Measurements from ENCODE around the gene SEPTIN1.

SEPTIN1 gene

DNA sequence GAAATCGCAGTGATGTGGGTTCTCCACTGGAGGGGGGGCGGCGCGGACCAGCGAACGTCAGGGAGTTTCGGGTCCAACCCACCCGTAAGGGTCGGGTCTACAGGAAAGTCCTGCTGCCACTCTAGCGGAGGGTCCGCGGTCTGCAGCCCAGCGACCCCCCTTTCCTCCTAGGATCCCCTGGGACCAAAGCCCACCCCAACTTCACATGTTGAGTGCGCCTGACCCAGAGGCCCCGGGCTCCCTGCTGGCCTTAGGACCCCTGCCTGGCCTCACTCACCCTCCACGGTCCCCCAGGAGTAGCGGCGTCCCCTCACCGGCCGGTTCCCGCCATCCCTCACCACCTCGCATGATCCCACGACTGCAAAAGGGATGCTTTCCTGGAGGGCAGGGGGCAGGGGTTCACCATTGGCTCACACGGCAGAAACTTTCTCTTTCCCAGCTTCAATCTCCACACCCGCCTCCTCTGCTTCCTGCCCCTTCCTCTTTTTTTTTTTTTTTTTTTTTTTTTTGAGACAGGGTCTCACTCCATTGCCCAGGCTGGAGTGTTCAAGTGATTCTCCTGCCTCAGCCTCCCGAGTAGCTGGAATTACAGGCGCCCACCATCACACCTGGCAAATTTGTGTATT lies 3.1 kb downstream of the SEPTIN1 start:
- no peak for DNase-seq (ENCODE audit: low read depth, low spot score)
- peak overlapping the region; percentile 69 for H3K4me3 ChIP-seq (ENCODE audit: low read length)

DNA sequence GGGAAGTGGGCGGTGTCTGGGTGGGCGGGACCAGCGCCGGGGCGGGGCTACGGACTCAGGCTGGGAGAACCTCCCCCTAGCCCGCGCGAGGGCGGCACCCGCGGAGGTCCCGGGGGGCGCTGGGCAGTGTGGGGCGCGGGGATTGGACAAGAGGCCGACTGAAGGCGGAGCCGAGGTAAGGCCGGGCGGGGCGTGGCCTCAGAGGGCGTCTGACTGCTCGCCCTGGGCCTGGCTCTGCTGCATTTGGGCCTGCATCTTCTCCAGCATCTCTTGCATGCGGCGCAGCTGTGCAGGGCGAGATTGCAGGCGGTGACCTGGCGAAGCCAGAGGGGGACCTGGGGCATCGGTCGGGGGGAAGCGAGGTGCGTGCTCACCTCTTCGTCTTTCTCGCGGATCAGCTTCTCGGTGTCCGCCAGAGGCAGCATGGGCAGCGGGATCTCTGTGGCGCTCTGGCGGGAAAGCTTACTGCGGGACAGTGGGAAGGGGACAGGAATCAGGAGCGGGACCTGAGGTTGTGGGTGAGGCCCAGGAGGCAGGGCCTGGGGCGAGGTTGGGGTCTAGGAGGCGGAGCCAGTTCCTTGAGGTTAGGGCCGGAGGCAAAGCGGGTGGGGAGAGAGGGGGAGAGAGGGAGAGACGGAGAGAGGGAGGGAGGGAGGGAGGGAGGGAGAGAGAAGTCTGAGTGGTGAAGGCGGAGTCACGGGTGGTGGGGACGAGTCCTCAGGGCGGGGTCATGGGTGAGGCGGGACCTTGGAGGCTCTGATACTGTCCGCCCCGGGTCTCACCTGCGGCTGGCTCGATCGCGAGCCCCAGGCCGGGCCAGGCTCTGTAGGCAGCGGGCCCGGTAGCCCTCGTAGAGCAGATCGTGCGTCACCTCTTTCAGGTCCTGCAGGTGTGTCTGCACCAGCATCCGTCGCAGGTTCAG lies 3.9 kb downstream of the SEPTIN1 start:
- peak; percentile 95 for DNase-seq (ENCODE audit: low read depth, low spot score)
- H3K4me3 ChIP-seq (ENCODE audit: low read length), result peak overlapping the region; percentile 69

DNA sequence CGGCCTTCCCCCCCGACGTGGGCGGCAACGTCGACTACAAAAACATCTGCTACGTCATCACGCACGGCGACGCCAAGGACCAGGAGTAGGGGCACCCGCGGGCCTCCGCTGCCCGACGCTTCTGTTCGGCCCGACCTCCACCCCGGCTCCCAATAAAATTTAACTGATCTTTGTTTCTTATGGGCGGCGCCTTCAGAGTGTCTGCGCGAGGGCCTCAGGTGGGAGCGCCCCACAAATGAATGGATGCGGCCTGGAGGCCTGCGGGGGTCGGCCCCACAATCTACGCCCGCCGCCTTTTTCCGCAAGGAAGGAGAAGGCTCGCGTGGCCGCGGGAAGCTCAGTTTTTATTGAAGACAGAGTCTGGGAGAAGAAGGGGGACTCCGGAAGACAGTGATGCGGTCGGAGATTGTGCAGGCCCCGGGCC lies 4.5 kb downstream of the SEPTIN1 start:
- DNase-seq (ENCODE audit: low read depth, low spot score), result peak; percentile 88
- peak overlapping the region; percentile 69 for H3K4me3 ChIP-seq (ENCODE audit: low read length)

DNA sequence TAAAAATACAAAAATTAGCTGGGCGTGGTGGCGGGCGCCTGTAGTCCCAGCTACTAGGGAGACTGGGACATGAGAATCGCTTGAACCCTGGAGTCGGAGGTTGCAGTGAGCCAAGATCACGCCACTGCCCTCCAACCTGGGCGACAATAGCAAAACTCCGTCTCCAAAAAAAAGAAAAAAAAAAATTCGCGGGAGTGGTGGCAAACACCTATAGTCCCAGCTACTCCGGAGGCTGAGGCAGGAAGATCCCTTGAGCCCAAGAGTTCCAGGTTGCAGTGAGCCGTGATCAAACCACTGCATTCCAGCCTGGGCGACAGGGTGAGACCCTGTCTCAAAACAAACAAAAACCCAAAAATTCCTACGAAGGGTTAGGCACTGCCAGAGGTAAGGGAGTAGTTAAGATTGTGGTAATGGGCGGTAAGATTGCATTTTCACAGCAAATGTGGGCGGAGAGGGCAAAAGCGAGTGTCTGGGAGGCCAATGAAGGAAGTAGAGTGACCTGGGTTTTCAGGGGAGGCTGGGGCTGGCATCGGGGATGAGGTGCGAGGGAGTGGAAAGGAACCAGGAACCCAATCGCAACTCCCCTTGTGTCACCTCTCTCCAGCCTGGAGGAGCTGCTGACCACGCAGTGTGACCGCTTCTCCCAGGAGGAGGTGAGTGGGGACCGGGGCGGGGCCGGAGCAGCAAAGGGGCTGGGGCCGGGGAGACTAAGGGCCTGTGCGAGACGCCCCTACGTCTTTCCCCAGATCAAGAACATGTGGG lies 5.1 kb downstream of the SEPTIN1 start:
- no peak for DNase-seq (ENCODE audit: low read depth, low spot score)
- peak overlapping the region; percentile 69 for H3K4me3 ChIP-seq (ENCODE audit: low read length)

DNA sequence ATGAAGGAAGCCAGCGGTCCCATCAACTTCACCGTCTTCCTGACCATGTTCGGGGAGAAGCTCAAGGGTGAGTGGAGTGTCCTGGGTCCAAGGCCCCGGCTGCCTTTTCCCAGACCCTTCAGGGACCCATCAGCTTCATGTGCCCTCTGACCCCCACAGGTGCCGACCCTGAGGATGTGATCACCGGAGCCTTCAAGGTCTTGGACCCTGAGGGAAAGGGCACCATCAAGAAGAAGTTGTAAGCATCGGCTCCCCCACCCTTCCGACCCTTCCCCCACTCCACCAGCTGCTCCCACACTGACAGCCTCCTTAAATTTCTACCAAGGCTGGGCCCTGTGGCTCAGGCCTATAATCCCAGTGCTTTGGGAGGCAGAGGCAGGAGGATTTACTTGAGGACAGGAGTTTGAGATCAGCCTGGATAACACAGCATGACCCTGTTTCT lies 5.9 kb downstream of the SEPTIN1 start:
- no peak overlapping the region for H3K4me3 ChIP-seq (ENCODE audit: low read length)
- DNase-seq (ENCODE audit: low read depth, low spot score), result no peak

DNA sequence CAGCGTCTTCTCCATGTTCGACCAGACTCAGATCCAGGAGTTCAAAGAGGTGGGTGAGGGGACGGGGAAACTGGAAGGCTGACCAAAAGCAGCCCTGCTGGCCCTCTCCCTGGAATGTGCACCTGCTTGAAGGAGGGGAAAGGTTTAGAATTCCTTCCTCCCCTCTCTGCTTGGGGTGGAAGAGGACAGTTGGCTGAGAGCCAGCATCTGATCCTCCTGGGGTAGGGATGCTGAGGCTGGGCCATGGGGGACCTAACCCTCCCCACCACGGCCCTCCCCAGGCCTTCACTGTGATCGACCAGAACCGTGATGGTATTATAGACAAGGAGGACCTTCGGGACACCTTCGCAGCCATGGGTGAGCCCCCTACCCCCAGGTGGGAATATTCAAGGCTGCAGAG lies 6.5 kb downstream of the SEPTIN1 start:
- no peak for DNase-seq (ENCODE audit: low read depth, low spot score)
- H3K4me3 ChIP-seq (ENCODE audit: low read length), result no peak overlapping the region

DNA sequence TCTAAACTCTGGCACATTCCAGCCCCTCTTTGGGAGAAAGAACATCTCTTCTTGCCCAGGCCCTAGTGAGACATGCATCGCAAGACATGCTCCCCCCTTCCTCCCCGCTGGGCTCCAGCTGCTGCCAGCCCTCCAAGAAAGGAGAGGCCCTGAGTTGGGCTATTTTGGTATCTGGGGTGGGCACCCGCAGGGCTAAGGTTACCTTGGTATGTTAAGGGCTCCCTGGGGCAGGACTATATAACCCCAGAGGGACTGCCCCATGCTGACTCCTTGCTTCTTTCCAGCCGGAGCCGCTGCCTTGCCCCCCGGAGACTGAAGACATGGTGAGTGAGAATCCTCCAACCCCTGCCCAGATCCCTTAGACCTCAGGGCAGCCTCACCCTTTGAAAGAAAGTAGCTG lies 7.8 kb downstream of the SEPTIN1 start, which contains the start of gene MYL11:
Gene MYL11, plus strand, starts transcription at position 265 of the 400 bp plus-strand sequence. Its CDS starts 56 bp downstream, at position 321.
- DNase-seq (ENCODE audit: low read depth, low spot score), result no peak

DNA sequence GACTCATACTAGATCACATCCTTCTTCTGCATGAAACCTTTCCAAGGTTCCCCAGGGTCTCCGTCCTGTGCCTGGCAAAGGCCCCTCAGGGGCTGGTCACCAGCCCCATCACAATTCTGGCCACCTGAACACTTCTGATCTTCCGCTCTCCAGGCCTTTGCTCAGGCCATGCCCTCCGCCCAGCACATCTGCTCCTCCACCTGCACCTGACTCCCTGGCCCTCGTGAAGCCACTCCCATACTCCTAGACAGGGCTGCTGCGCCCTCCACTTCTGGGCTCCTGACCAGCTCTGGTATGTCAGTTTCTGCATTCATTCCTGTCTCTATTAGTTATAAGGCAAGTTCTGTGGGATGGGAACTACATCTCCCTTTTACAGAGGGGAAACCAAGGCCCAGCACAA lies 9.6 kb downstream of the SEPTIN1 start:
- H3K4me3 ChIP-seq (ENCODE audit: low read length), result no peak overlapping the region
- DNase-seq (ENCODE audit: low read depth, low spot score), result no peak

More for the DNA sequence above, 7.8 kb downstream of the SEPTIN1 start, which contains the start of gene MYL11:
- no peak within 1 kb of the TSS for H3K4me3 ChIP-seq (ENCODE audit: low read length)

DNA sequence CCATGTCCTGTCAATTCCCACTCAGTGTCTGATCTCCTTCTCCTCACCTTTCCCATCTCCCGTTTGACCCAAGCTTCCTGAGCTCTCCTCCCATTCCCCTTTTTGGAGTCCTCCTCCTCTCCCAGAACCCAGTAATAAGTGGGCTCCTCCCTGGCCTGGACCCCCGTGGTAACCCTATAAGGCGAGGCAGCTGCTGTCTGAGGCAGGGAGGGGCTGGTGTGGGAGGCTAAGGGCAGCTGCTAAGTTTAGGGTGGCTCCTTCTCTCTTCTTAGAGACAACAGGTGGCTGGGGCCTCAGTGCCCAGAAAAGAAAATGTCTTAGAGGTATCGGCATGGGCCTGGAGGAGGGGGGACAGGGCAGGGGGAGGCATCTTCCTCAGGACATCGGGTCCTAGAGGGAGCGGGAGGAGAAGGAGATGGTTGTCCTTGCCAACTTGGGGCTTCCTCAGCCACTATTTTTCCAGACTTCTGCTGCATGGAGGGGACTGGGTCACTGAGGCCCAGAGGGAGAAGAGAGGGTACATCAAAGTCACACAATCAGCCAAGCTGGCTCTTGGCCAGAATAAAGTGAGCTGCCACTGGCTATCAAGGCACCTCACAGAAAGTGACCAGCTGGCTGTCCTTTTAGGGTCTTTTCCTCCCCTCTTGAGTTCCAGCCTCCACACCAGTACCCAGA lies 10.2 kb downstream of the SEPTIN1 start:
- no peak overlapping the region for H3K4me3 ChIP-seq (ENCODE audit: low read length)
- DNase-seq (ENCODE audit: low read depth, low spot score), result no peak

DNA sequence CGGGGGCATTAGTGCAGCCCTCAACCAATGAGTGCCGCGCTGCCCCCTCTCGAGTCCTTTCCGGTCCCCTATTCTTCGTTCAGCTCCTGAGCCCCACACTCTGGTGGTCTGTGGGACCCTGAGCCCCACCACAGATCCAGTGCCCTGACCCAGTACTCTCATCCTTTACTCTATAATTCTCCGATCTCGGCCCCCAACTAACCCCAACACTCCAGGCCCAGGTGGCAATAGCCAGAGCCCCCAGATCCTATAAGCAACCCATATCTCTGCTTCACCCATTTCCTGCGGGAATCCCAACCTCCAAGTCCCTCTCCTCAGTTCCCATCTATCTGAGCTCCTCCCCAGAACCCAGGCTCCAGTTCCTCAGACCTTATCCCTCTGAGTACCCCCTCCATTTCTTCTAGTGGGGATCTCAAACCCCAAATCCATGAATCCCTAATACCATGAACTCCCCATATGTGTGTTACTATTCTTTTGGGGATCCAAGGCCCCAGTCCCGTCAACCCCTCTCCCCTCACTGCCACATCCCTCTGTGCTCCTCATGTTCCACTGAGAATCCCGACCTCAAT lies 11.0 kb downstream of the SEPTIN1 start:
- peak overlapping the region; percentile 49 for H3K4me3 ChIP-seq (ENCODE audit: low read length)
- no peak for DNase-seq (ENCODE audit: low read depth, low spot score)

DNA sequence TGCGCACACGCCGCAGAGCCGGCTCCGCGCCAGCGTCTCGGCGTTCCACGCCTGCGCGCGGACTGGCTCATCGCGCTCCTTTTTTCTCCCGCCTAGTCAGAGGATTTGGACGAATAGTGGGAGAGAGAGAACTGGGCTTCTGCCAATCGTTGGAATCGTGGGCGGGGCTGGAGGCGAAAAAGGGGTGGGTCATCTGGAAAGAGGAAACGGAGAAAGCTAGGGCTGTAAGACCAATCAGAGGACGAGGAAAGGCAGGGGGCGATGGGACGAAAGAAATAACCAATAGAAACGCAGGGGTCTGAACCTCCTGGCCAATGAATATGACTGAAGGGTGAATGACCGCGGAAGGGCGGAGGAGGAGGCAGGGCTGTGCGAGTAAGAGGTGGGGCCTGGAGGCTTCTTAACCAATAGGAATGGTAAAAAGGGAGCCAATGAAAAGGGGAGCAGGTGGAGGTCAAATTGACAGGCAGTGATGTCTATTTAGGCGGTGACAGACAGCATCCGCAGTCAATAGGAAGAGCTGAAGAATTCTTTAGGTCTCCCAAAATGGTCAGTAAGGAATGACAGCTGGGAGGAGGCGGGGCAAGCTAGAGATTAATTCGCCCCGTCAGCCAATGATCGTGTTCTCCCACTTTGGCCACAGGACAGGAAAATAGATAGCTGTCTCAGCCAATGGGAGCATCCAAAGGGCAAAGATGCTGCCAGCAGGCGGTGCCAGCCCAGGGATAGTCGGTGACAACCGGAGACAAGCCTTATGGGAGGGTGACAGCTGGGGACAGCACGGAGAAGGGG lies 11.7 kb downstream of the SEPTIN1 start, which contains the start of gene TBC1D10B:
Gene TBC1D10B, minus strand, starts transcription at position 39 of the 792 bp plus-strand sequence. CDS start 311 bp downstream, outside the sequence.
- peak within 1 kb of the TSS; percentile 76 for H3K4me3 ChIP-seq (ENCODE audit: low read length)
- peak; percentile 100 for DNase-seq (ENCODE audit: low read depth, low spot score)

DNA sequence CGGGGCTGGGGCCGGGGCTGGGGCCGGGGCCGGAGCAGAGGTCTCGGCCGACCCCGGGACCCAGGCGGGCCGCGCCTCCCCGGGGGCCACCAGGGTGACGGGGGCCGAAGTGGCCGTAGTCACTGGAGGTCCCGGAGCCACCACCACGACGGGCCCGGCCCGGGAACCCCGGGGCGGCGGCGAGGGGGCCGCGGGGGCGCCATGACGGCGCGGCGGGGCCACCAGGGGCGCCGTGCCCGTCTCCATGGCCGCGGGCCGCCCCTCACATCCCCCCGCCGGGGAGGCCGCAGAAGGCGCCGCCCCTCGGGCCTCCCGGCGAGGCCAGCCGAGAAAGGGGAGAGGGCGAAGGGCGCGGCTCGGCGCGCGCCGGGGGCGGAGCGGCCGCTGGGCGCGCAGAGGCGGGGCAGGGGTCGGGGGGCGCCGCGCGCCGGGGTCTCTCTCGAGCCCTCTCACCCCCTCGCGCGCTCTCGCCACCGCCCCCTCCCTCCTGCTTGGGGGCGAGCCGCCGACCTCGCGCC lies 12.4 kb downstream of the SEPTIN1 start:
- peak overlapping the region; percentile 76 for H3K4me3 ChIP-seq (ENCODE audit: low read length)
- no peak for DNase-seq (ENCODE audit: low read depth, low spot score)

DNA sequence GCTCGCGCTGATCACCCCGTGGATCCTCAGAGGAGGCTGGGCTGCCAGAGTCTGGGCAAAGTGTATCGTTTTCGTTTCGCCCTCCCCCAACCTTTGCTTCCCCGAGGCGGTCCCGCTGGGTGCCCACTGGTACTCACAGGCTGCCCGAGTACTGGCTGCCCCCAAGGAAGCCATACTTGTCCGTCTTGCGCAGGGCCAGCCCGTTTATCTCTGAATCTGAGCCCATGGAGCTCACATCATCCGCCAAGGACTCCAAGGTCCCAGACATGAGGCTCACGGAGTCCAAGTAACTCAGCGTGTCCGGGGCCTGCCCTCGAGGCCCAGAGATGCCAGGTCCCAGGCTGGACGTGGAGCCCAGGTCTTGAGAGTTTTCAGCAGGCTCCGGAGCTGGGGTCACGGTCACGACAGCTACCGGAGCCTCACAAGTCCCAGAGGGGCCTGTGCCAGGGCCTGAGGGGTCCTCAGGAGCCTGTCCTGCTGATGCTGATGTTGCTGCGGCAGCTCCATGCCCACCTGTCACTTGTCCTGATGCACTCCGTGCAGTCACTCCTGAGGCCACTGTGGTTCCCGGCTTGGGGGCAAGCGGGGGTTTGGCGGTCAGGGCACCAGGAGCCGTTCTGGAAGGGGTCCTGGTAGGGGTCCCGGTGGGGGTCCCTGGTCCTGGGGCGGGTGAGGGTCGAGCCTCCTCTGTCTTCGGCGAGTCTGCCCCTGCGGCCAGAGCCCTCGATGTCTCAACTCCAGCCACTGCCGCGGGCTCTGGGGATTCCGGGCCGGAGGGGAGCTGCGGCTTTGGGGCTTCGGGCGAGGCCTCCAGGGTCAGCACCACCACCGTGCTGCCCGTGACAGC lies 13.0 kb downstream of the SEPTIN1 start:
- H3K4me3 ChIP-seq (ENCODE audit: low read length), result peak overlapping the region; percentile 76
- DNase-seq (ENCODE audit: low read depth, low spot score), result no peak

DNA sequence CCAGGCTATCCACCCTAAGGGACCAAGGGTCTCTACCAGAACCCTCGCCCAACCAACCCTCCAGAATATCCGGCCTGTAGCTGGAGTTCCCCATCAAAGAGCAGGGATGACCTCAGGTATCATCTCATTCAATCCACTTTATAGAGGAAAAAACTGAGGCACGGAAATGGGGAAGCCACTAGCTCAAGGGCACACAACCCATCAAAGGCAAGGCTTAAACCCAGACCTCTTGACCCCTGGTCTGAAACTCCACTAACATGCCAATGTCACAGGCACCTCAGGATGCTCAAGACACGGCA lies 13.6 kb downstream of the SEPTIN1 start:
- no peak for DNase-seq (ENCODE audit: low read depth, low spot score)
- peak overlapping the region; percentile 76 for H3K4me3 ChIP-seq (ENCODE audit: low read length)

DNA sequence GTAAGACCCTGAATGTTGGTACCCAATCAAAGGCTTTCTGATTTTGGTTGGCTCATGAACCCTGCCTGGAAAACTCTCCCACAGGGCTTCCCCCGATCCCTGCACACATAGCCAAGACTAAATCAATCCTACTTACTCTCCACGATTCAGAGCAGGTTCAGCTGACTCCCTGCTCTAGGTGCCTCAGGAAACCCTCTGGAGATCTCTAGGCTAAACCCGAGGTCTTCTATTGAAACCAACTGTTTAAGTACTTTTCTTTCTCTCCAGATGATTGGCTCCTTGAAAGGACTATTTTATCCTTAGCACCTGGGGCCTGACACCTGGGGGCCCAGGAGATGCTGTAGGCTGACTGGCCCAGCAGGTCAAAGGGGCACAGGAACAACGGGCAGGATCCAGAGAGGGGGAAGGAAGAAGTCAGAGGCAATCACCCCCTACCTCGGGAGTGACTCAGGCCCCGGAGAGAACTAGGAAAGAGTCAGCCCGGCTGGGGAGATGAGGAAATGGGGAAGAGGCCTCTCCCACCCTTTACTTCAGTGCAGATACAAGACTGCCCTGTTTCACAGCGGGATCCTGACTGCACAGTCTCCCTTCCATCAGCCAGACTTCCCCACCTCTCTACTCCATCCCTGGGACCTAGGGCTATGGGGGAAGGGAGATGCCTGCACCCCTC lies 14.1 kb downstream of the SEPTIN1 start:
- no peak for DNase-seq (ENCODE audit: low read depth, low spot score)
- H3K4me3 ChIP-seq (ENCODE audit: low read length), result peak overlapping the region; percentile 76

DNA sequence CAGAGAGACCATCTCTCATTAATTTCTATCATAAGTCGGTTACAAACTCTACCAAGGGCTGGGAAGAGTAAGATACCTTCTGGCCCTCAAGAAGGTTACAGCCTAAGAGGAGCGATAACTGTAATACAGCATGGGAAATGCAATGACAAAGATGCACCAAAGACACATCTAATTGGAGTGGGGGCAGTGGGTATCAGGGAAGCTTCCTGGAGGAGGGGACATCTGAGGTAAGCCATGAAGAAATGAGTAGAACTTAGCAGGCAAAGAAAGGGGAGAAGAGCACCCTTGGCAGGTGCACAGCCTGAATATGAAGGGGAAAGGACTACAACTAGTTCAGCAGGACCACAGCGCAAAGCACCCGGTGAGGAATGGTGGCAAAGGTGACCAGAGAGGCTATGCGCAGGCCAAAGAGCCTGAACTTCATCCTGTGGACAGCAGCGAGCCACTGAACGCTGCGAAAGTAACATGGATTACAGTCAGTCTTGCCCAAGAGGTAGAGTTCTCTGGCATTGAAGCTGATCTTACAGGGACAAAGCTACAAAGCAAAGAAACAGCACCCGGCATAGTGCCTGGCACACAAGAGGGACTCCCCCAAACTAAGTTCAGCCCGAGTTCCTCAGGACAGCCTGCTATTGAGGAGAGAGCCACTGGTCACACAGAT lies 14.9 kb downstream of the SEPTIN1 start:
- no peak for DNase-seq (ENCODE audit: low read depth, low spot score)
- H3K4me3 ChIP-seq (ENCODE audit: low read length), result no peak overlapping the region
